ENCODE measurements around the gene MYLK4. TPM values are rescaled to one million over a fixed set of nuclear protein-coding genes. Genes with fewer than 3 reads are reported as not detected.

The MYLK4 gene
- total RNA-seq, 2 donors from 2014 or later: 0.20 to 0.35 TPM

- Histone ChIP-seq H3K9ac (ENCODE audit: low read depth in 2 of 2, low read length in 2 of 2) (no peak overlapping the region), H3K27me3 (no peaks in the 10 kb centered on the region), H3K27ac (no peak overlapping the region), H3K9me3 (no peaks in the 10 kb centered on the region), H3K36me3 (no peaks in the 10 kb centered on the region), H3K4me1 (no peaks in the 10 kb centered on the region), H3K4me3 (no peak overlapping the region)
- intact Hi-C loops (cut with DNase I): no loop called here
- DNase-seq: no peak
- TF ChIP-seq, protein P1, sequence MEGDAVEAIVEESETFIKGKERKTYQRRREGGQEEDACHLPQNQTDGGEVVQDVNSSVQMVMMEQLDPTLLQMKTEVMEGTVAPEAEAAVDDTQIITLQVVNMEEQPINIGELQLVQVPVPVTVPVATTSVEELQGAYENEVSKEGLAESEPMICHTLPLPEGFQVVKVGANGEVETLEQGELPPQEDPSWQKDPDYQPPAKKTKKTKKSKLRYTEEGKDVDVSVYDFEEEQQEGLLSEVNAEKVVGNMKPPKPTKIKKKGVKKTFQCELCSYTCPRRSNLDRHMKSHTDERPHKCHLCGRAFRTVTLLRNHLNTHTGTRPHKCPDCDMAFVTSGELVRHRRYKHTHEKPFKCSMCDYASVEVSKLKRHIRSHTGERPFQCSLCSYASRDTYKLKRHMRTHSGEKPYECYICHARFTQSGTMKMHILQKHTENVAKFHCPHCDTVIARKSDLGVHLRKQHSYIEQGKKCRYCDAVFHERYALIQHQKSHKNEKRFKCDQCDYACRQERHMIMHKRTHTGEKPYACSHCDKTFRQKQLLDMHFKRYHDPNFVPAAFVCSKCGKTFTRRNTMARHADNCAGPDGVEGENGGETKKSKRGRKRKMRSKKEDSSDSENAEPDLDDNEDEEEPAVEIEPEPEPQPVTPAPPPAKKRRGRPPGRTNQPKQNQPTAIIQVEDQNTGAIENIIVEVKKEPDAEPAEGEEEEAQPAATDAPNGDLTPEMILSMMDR (IDR thresholded peaks at IDR 0.05): no peak
Measured at GRCh38 chr6:2725999-2726567, 24.6 kb downstream of the MYLK4 start.

DNA sequence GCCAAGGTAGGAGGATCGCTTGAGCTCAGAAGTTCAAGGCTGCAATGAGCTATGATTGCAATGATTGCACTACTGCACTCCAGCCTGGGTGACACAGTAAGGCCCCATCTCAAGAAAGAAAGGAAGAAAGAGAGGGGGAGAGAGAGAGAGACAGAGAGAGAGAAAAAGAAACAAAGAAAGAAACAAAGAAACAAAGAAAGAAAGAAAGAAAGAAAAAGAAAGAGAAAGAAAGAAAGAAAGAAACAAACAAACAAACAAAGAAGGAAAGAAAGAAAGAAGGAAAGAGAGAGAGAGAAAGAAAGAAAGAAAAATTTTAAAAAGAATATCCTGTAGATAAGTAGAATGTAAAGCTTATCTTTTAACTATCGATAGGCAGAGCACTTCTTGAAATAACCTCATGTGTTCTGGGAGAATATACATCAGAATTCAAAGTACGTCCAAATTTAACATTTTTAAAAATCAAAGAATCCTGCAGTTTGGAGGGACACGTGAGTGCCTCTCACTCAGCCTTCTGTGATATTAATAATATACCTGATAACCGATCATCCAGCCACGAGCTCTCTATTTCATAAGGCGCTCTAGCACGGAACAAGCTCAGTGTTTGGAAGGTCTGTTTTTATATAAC is 25.2 kb downstream of the MYLK4 start:
- Histone ChIP-seq H3K9me3 (no peaks in the 10 kb centered on the region), H3K4me3 (no peak overlapping the region), H3K27me3 (no peaks in the 10 kb centered on the region), H3K27ac (no peak overlapping the region), H3K4me1 (no peaks in the 10 kb centered on the region), H3K9ac (ENCODE audit: low read depth in 2 of 2, low read length in 2 of 2) (no peak overlapping the region), H3K36me3 (no peaks in the 10 kb centered on the region)
- TF ChIP-seq, protein P1 (IDR thresholded peaks at IDR 0.05): no peak
- no peak for DNase-seq
- intact Hi-C loops (cut with DNase I): no loop called here

GRCh38 chr6:2721219-2721618 is 29.5 kb downstream of the MYLK4 start:
- Histone ChIP-seq H3K27ac (no peak overlapping the region), H3K9me3 (no peaks in the 10 kb centered on the region), H3K9ac (ENCODE audit: low read depth in 2 of 2, low read length in 2 of 2) (no peak overlapping the region), H3K4me1 (no peaks in the 10 kb centered on the region), H3K4me3 (no peak overlapping the region), H3K27me3 (no peaks in the 10 kb centered on the region), H3K36me3 (no peaks in the 10 kb centered on the region)
- TF ChIP-seq, protein P1 (IDR thresholded peaks at IDR 0.05): no peak
- no peak for DNase-seq
- intact Hi-C loops (cut with DNase I): no loop called here

GRCh38 chr6:2719093-2719455 is 31.6 kb downstream of the MYLK4 start:
- Histone ChIP-seq H3K4me1 (no peaks in the 10 kb centered on the region), H3K27me3 (no peaks in the 10 kb centered on the region), H3K9ac (ENCODE audit: low read depth in 2 of 2, low read length in 2 of 2) (no peak overlapping the region), H3K36me3 (no peaks in the 10 kb centered on the region), H3K4me3 (no peak overlapping the region), H3K27ac (no peak overlapping the region), H3K9me3 (no peaks in the 10 kb centered on the region)
- intact Hi-C loops (cut with DNase I): no loop called here
- DNase-seq: no peak
- TF ChIP-seq, protein P1 (IDR thresholded peaks at IDR 0.05): no peak

GRCh38 chr6:2718334-2719092 is 32.2 kb downstream of the MYLK4 start:
- Histone ChIP-seq H3K9me3 (no peaks in the 10 kb centered on the region), H3K4me3 (no peak overlapping the region), H3K4me1 (no peaks in the 10 kb centered on the region), H3K36me3 (no peaks in the 10 kb centered on the region), H3K27ac (no peak overlapping the region), H3K27me3 (no peaks in the 10 kb centered on the region), H3K9ac (ENCODE audit: low read depth in 2 of 2, low read length in 2 of 2) (no peak overlapping the region)
- intact Hi-C loops (cut with DNase I): no loop called here
- DNase-seq: no peak
- TF ChIP-seq, protein P1 (IDR thresholded peaks at IDR 0.05): no peak
